LHCN-M2 (cell line): Measurements from ENCODE around the gene ARHGEF3. TPM values are rescaled to one million over a fixed set of nuclear protein-coding genes. Genes with fewer than 3 reads are reported as not detected.

Experiments
- DNase-seq: peaks from one replicate; pipeline ENCODE4 v3.0.0-alpha.2; 2012; ENCODE audit warnings: low read depth
- polyA plus RNA-seq: library from polyadenylated mRNA; unstranded; fragments of >200 nt; gene quantifications from one replicate; pipeline ENCODE4 v1.2.1, GENCODE V29; 2012; ENCODE audit warnings: missing spikeins
- total RNA-seq: library from RNA; depleted of rRNA; stranded (reverse); fragments of >200 nt; gene quantifications from 2 replicates; pipeline ENCODE4 v1.2.3, GENCODE V29; 2014; rRNA removed

ARHGEF3 gene, protein sequence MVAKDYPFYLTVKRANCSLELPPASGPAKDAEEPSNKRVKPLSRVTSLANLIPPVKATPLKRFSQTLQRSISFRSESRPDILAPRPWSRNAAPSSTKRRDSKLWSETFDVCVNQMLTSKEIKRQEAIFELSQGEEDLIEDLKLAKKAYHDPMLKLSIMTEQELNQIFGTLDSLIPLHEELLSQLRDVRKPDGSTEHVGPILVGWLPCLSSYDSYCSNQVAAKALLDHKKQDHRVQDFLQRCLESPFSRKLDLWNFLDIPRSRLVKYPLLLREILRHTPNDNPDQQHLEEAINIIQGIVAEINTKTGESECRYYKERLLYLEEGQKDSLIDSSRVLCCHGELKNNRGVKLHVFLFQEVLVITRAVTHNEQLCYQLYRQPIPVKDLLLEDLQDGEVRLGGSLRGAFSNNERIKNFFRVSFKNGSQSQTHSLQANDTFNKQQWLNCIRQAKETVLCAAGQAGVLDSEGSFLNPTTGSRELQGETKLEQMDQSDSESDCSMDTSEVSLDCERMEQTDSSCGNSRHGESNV
- total RNA-seq = 2.8 and 5.5 TPM in 2 replicates
- 3.5 TPM for polyA plus RNA-seq

GRCh38 chr3:56801662-56802377, at the start of gene ARHGEF3:
TSS of gene ARHGEF3 (minus strand) at chr3:56801949. CDS start at chr3:56801798, 151 bp downstream.
- peak; percentile 69 for DNase-seq

DNA sequence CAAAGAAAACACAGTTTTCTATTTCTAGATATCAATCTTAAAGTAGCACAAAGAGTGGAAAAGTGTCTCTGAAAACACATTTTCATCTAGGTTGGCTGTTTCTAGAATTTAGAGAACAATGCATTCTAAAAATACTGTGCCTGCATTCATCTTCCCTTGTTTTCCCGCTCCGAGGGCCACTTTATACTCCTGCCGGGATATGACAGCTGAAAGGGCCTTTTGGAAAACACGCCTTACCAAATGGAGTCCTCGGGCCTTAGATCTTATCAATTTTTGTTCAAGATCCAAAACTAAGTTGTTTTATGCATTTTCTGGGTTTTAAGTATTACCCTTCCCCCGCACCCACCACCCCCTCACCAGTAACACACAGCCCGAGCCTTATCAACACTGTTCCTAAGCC, 47.9 kb upstream of the ARHGEF3 start:
- DNase-seq = no peak

- no peak for DNase-seq
These were observed 43.8 kb upstream of the ARHGEF3 start for GRCh38 chr3:56845505-56845904.

DNA sequence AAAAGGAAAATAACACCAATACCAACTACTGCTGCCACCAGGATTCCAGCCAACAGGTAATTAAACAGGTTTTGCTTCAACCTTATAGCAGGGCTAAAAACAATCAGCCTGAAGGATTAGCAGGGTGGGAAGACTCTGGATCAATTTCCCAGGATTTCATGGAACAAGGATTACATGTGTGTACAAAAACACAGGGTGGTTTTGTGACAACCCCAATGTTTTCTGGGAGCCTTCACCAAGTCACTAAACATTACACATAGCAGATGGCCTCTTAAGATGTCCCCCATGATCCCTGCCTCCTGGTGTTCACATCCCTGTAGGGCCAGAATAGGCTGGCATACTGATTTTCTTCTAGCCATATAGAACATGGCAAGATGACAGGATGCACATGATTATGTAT, 42.8 kb upstream of the ARHGEF3 start:
- no peak for DNase-seq

DNA sequence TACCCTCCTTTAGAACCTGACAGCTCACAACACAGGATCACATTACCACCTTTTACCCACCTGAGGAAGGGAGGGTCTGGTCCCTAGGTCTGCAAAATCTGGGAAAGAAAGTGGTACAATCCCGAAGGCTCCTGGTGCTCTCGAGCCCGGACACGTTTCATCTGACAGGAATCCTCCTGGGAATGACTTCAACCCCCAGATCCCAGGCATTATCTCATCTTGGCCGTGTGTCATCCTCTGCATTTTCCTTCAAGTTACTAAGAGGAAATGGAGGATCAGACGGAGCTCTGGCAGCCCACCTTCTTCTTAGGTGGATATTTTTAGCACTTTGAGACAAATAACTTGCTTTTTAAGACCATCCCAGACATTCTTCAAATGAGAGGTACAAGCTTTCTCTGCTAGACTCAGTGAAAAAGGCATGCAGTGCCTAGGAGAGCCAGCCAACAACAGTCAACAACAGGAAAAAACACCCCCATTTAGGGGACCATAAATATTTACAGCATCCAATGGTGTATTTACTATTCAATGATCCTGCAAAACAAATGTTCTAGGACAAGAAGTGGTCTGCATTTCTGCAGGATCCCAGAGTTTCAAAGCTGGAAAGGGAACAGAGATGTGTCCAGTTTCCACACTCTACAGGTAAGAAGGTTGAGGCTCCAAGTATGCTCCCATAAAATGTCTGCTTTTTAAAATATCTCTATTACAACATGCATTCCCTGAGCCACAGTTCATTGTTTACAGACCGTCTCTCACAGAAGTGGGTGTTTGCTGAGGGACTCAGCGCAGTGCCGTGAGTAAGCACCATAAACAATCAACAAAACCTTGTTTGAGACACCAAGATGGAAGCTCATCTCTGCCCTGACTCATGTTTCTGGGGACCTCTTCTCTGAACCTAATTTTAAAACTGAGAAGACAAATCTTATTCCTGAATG, 38.3 kb upstream of the ARHGEF3 start:
- DNase-seq = peak; percentile 28

DNA sequence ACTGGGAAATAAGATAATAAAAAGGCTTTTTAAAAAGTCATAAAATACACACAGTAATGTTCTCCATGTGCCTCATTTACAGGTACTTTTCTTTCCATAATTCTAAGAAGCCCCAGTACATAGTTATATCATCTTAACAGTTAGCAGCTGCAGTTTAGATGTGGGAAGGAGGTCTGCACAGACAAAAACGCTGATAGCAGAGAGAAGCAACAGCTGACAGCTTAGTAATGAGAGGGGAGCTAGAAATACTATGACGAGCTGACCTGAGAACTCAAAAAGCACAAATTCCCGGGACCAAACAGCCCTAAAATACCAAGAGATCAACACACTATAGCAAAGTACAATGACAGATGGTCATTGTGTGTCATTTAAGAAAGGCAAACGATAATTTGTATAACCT, 36.7 kb upstream of the ARHGEF3 start:
- peak; percentile 49 for DNase-seq

GRCh38 chr3:56837196-56837955, 35.6 kb upstream of the ARHGEF3 start:
- DNase-seq = no peak

DNA sequence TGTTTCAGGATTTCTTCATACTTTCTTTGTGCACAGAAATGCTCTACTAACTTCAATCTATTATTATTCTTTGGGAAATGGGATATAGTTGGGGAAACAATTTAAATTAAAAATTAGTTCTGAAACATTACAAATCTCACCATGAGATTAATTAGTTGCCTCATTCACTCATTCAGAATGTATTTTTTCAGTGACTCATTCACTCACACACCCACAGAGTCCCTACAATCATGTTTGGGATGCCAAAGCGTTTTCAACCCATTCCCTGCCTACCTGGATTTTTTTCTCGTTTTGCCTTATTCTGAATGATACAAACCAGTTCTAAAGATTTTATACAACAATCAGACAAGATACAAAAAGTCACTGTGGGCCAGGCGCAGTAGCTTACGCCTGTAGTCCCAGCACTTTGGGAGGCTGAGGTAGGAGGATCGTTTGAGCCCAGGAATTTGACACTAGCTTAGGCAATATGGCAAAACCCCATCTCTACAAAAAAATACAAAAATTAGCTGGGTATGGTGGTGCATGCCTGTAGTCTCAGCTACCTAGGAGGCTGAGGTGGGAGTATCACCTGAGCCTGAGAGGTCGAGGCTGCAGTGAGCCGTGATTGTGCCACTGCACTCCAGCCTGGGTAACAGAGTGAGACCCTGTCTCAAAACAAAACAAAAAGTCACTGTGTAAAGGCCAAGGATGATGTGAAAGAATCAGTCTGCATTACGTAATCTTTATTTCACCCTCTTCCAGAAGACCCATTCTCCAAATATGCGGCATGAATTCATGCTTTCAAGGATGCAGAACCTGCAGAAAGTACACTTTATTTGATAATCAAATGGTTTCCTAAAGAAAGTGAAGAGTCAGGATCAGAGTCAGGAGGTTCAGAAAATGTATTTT, 34.8 kb upstream of the ARHGEF3 start:
- DNase-seq = no peak

DNA sequence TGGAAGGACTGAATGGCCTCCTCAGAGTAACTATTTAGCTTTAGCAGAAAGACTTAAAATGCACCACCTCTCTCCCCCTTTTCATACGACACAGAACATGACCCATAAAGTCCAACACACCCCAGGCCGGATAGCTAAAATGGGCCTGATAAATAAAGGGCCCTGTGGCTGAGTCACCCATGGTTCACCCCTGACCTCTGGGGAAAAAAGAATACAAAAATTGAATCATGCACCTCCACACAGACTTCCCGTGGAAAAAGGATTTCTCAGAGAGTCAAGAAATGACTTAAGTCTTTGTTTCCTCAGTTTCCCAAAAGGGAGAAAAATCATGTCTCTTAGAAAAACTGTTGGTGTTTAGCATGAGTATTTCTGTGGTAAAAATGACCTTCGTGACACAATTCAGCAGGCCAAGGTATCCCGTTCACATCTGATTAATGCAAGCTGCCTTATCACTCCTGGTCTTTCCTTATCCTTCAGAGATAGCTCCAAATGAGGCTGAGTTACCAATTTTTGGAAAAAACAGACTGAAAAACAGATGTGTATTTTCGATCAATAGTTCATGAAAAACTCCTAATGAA, 34.0 kb upstream of the ARHGEF3 start:
- peak; percentile 40 for DNase-seq

- DNase-seq = no peak
These were observed 31.8 kb upstream of the ARHGEF3 start for GRCh38 chr3:56833536-56833935.

GRCh38 chr3:56833022-56833421, 31.3 kb upstream of the ARHGEF3 start:
- DNase-seq = peak; percentile 49

GRCh38 chr3:56831572-56831971, 29.8 kb upstream of the ARHGEF3 start:
- DNase-seq = no peak

DNA sequence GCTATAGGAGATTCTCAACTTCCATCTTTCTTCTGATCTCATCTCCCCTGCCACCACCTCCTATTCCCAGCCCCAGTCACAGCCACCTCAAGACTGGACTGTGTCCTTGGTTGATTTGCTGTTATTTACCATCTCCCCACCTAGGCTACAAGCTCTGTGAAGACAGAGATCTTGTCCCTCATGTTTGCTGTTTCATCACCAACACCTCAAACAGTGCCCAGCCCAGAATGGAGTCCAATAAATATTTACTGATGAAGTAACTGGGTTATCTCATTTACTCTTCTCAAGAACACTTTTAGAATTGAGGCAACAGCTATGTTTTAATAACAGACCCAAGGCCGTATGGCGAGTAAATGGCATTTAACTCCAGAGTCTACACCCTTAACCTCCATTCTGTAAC, 29.1 kb upstream of the ARHGEF3 start:
- DNase-seq = no peak

DNA sequence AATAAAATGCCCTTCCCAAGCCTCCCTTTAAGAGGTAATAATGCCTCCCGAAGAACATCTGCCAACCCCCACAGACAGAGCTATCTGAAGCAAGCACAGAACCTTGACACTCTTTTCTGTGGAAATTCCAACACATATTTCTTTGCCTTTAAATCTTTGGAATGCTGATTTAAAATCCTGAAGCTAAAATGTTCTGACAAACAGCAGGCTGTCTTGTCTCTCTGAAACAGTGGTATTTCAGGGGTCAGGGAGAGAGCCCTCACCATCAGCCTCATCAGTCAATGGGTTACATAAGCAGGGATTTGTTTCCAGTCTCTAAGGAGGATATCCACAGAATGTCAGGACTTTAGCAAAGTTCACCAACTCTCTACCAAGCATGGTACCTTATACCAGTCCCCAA, 27.8 kb upstream of the ARHGEF3 start:
- no peak for DNase-seq

GRCh38 chr3:56826831-56827722, 25.3 kb upstream of the ARHGEF3 start:
- DNase-seq = no peak

DNA sequence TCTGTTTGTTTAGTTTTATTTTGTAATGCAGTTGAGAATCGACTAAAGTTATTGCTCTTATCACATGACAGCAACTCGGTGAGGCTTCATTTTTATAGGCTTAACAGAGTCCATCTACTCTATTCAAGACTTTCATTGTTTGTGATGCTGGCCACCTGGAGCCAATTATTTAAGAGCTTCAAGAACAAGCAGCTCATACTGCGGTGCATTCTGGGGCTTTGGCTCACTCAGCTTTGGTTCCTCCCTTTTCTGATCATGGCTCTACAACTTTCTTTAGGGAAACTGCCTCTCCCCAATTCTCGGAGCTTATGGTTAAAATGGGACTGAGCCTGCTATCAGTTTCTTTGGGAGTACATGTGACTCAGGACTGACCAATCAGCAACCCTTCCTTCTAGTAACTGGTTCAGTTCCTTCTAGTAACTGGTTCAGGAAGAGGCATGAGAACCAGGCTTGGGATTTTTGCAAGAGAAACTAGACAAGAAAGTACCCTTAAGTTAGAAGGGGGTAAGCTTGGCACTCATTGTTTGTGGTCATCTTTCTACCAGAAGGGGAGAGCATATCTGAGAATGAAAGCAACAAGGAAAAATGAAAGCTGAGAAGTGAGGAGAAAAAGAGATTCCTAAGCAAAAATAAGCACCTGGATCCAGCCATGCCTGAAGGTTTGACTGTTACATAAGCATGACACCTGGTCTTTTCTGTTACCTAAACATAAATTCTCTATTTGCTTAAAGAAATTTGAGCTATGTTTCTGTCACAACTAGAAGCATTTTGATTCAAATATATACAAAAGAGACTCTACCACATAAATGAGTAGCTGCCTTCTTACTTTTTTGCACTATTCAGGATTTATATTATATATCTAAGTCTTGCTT, 24.1 kb upstream of the ARHGEF3 start:
- DNase-seq = no peak

GRCh38 chr3:56823984-56824703, 22.4 kb upstream of the ARHGEF3 start:
- DNase-seq = no peak
